Adrenal gland (tissue), 5 donors: ENCODE results near the gene PRG2.

Experiments
- CTCF ChIP-seq, 6 experiments: fragments of 450-650 bp in 4 of 6; fragments of 200-600 bp in 2 of 6; sonication (generic) in 1 of 6; IDR thresholded peaks; 1 replicate in 5 of 6; 2 replicates in 1 of 6; pipeline versions ENCODE4 v1.5.1 to v1.8.0; 2016 to 2021; ENCODE audit warnings: antibody characterized with exemption in 6 of 6, mild to moderate bottlenecking in 2 of 6, moderate library complexity in 1 of 6
- POLR2A ChIP-seq, 2 donors: fragments of 450-650 bp; IDR thresholded peaks; one replicate each; pipeline ENCODE4 v1.6.1; 2017; ENCODE audit warnings: antibody characterized with exemption in 2 of 2, mild to moderate bottlenecking in 2 of 2, moderate library complexity in 1 of 2
- donor health status: DM: no; HTN: no; CAD: no.

- no peak for TF ChIP-seq POLR2A (IDR thresholded peaks at IDR 0.05)
- no peak for TF ChIP-seq CTCF (IDR thresholded peaks at IDR 0.05)
Measured at GRCh38 chr11:57360991-57361390, 29.5 kb downstream of the PRG2 start.
